Keratinocyte (primary cell): ENCODE data around the gene SMYD1. TPM values are rescaled to one million over a fixed set of nuclear protein-coding genes. Genes with fewer than 3 reads are reported as not detected.

Experiments
- DNase-seq: peaks from one replicate; pipeline ENCODE4 v3.0.0-alpha.2; 2011; ENCODE audit warnings: low read depth, missing footprints, low spot score
- FAIRE-seq: peaks from 2 replicates; lab custom pipeline; 2011; peaks lifted over from hg19 to GRCh38; lab: Jason Lieb, UNC
- H2AFZ ChIP-seq: 2 replicates; pipeline ENCODE4 v1.6.0; 2012; ENCODE audit warnings: low read length, control low read depth, inconsistent platforms; ENCODE audit not compliant: control insufficient read depth
- H3K27ac ChIP-seq: 2 replicates; pipeline ENCODE4 v1.5.1; 2011; ENCODE audit warnings: low read length; ENCODE audit not compliant: control insufficient read depth, insufficient read depth
- H3K27me3 ChIP-seq: 3 replicates; pipeline ENCODE4 v1.6.0; 2011; ENCODE audit warnings: low read length; ENCODE audit not compliant: control insufficient read depth, insufficient read depth; ENCODE audit errors: extremely low read depth
- H3K36me3 ChIP-seq, 2 experiments: 2 replicates in 1 of 2; 3 replicates in 1 of 2; pipeline ENCODE4 v1.5.1; 2011; ENCODE audit warnings: low read length in 2 of 2, mild to moderate bottlenecking in 1 of 2; ENCODE audit not compliant: control insufficient read depth in 2 of 2, insufficient read depth in 2 of 2; ENCODE audit errors: extremely low read depth in 1 of 2
- H3K4me1 ChIP-seq: 3 replicates; pipeline ENCODE4 v1.5.1; 2011; ENCODE audit warnings: low read length; ENCODE audit not compliant: control insufficient read depth, insufficient read depth; ENCODE audit errors: extremely low read depth
- H3K4me2 ChIP-seq: 3 replicates; pipeline ENCODE4 v1.6.0; 2011; ENCODE audit warnings: low read depth, low read length; ENCODE audit not compliant: control insufficient read depth, insufficient read depth; ENCODE audit errors: extremely low read depth
- H3K4me3 ChIP-seq, 3 experiments: fragments of 200-600 bp in 1 of 3; sonication (generic) in 1 of 3; 2 replicates in 2 of 3; 3 replicates in 1 of 3; pipeline ENCODE4 v1.5.1; 2011 to 2016; ENCODE audit warnings: low read length in 3 of 3, mild to moderate bottlenecking in 3 of 3, control low read depth in 2 of 3, inconsistent platforms in 1 of 3, low read depth in 1 of 3, mixed read lengths in 1 of 3, mixed run types in 1 of 3, moderate library complexity in 1 of 3; ENCODE audit not compliant: control insufficient read depth in 2 of 3, insufficient read depth in 2 of 3; ENCODE audit errors: extremely low read depth in 1 of 3
- H3K79me2 ChIP-seq: 2 replicates; pipeline ENCODE4 v1.6.0; 2012; ENCODE audit warnings: low read length; ENCODE audit not compliant: control insufficient read depth, insufficient read depth
- H3K9ac ChIP-seq: 3 replicates; pipeline ENCODE4 v1.6.0; 2011; ENCODE audit warnings: low read length; ENCODE audit not compliant: control insufficient read depth, insufficient read depth; ENCODE audit errors: extremely low read depth
- H3K9me1 ChIP-seq: 3 replicates; pipeline ENCODE4 v1.6.0; 2011; ENCODE audit warnings: low read length; ENCODE audit not compliant: control insufficient read depth, insufficient read depth; ENCODE audit errors: extremely low read depth
- H3K9me3 ChIP-seq: 2 replicates; pipeline ENCODE4 v1.5.1; 2012; ENCODE audit warnings: low read depth, low read length; ENCODE audit not compliant: control insufficient read depth
- H4K20me1 ChIP-seq: 3 replicates; pipeline ENCODE4 v1.6.0; 2011; ENCODE audit warnings: low read length; ENCODE audit not compliant: control insufficient read depth, insufficient read depth; ENCODE audit errors: extremely low read depth
- EZH2 ChIP-seq: IDR thresholded peaks from one replicate; pipeline ENCODE4 v1.6.1; 2012; ENCODE audit warnings: inconsistent platforms, mild to moderate bottlenecking, low read length, moderate library complexity
- dilution Hi-C: fragments of 300-500 bp; cut with MboI; formaldehyde crosslinking; loops from one replicate; pipeline ENCODE4 v1.7.0; 2020; ENCODE audit warnings: low sequenced_read_pairs; ENCODE audit not compliant: extremely low pct_ligation_motif_present
- polyA plus RNA-seq, 5 experiments: library from polyadenylated mRNA; depleted of rRNA in 3 of 5; stranded (reverse) in 3 of 5; stranded (forward) in 1 of 5; unstranded in 1 of 5; fragments of >200 nt; gene quantifications; 1 replicate in 1 of 5; 2 replicates in 3 of 5; 3 replicates in 1 of 5; pipeline versions ENCODE4 v1.2.1 to v1.2.3, GENCODE V29; 2011 to 2012; ENCODE audit warnings: missing spikeins in 2 of 5, low read depth in 1 of 5, low replicate concordance in 1 of 5
- TF ChIP-seq, protein P1 (sequence below), 3 experiments: IDR thresholded peaks in 1 of 3; conservative IDR thresholded peaks in 1 of 3; optimal IDR thresholded peaks in 1 of 3; 2 replicates in 2 of 3; 3 replicates in 1 of 3; pipeline versions ENCODE3 to v1.5.1; 2011; ENCODE audit warnings: low read length in 3 of 3, mild to moderate bottlenecking in 3 of 3, moderate library complexity in 2 of 3, control low read depth in 1 of 3, inconsistent platforms in 1 of 3; ENCODE audit not compliant: insufficient read depth in 2 of 3; ENCODE audit errors: extremely low read depth in 1 of 3

SMYD1 gene
- polyA plus RNA-seq, 1 donor (not counting 4 experiments of a cell fraction or from before 2014, with no cell fraction given), result not detected

DNA sequence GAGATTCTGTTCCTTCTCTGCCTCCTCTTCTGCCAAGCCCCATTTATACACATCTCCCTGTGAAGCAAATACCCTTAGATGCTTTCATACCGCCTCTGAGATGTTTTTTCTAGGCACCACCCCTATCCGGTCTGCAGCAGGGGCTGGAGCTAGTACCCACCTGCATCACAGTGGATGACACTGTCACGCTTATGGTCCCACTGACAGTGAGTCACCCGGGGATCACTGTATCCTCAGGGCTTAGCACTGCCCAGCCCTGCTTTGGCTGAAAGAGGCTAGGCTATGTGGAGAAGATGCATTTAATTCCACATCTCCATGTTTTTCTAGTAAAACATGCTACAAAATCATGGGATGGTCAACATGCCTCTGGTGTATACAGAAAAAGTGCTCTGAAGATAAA is 50.3 kb downstream of the SMYD1 start:
- H3K9ac ChIP-seq, result no peak overlapping the region
- no peaks in the 10 kb centered on the region for H3K9me1 ChIP-seq
- no peaks in the 10 kb centered on the region for H3K9me3 ChIP-seq
- no peak overlapping the region for H3K4me3 ChIP-seq
- no peaks in the 10 kb centered on the region for H3K4me1 ChIP-seq
- no peak overlapping the region for H3K4me2 ChIP-seq
- H3K27ac ChIP-seq, result no peak overlapping the region
- H4K20me1 ChIP-seq, result no peaks in the 10 kb centered on the region
- H2AFZ ChIP-seq, result no peak overlapping the region
- dilution Hi-C loops, result no loop called here
- H3K27me3 ChIP-seq, result no peaks in the 10 kb centered on the region
- H3K36me3 ChIP-seq, result no peaks in the 10 kb centered on the region
- DNase-seq (no peak), FAIRE-seq (no peak)
- TF ChIP-seq EZH2, result no peak
- TF ChIP-seq, protein P1, sequence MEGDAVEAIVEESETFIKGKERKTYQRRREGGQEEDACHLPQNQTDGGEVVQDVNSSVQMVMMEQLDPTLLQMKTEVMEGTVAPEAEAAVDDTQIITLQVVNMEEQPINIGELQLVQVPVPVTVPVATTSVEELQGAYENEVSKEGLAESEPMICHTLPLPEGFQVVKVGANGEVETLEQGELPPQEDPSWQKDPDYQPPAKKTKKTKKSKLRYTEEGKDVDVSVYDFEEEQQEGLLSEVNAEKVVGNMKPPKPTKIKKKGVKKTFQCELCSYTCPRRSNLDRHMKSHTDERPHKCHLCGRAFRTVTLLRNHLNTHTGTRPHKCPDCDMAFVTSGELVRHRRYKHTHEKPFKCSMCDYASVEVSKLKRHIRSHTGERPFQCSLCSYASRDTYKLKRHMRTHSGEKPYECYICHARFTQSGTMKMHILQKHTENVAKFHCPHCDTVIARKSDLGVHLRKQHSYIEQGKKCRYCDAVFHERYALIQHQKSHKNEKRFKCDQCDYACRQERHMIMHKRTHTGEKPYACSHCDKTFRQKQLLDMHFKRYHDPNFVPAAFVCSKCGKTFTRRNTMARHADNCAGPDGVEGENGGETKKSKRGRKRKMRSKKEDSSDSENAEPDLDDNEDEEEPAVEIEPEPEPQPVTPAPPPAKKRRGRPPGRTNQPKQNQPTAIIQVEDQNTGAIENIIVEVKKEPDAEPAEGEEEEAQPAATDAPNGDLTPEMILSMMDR (optimal IDR thresholded peaks at IDR 0.05 in 1 of 3, IDR thresholded peaks at IDR 0.05 in 1 of 3, conservative IDR thresholded peaks at IDR 0.05 in 1 of 3; ENCODE audit: extremely low read depth in 1 of 3, insufficient read depth in 2 of 3, low read length in 3 of 3), result no peak
- H3K79me2 ChIP-seq, result no peaks in the 10 kb centered on the region

DNA sequence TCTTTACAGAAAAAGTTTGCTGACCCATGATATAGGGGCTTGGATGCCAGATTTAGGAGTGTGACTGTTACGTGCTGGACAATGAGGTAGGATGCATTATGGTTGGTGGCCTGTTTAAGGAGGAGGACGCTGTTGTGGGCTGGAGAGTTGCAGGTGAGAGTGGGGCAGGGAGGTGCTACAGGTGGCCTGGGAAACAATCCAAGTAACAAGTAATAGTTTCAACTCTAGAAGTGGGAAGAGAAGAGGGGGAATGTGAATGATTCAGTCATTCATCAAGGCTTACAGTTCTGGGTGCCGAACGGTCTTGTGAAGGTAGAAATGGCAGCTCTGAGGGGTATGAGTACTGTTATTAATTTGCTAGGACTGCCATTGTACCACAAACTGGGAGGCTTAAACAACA is 54.1 kb downstream of the SMYD1 start:
- Histone ChIP-seq H3K9me1 (no peaks in the 10 kb centered on the region), H2AFZ (no peak overlapping the region), H3K79me2 (no peaks in the 10 kb centered on the region), H3K4me3 (no peak overlapping the region), H4K20me1 (no peaks in the 10 kb centered on the region), H3K27ac (no peak overlapping the region), H3K27me3 (peaks cover 3% of the 10 kb centered on the region), H3K4me2 (no peak overlapping the region), H3K4me1 (no peaks in the 10 kb centered on the region), H3K9me3 (no peaks in the 10 kb centered on the region), H3K9ac (no peak overlapping the region), H3K36me3 (no peaks in the 10 kb centered on the region)
- TF ChIP-seq, protein P1 (optimal IDR thresholded peaks at IDR 0.05 in 1 of 3, IDR thresholded peaks at IDR 0.05 in 1 of 3, conservative IDR thresholded peaks at IDR 0.05 in 1 of 3; ENCODE audit: extremely low read depth in 1 of 3, insufficient read depth in 2 of 3, low read length in 3 of 3), result no peak
- no peak for TF ChIP-seq EZH2
- dilution Hi-C loops, result no loop called here
- FAIRE-seq (no peak), DNase-seq (no peak)
